Esophagus muscularis mucosa (tissue), 3 donors: ENCODE data around the gene PRR9.

Experiments
- CTCF ChIP-seq, 3 experiments: fragments of 200-600 bp in 2 of 3; fragments of 450-650 bp in 1 of 3; sonication (generic) in 2 of 3; IDR thresholded peaks; one replicate each; pipeline ENCODE4 v1.5.1; 2017 to 2019; ENCODE audit warnings: antibody characterized with exemption in 3 of 3, mild to moderate bottlenecking in 2 of 3, moderate library complexity in 1 of 3
- EP300 ChIP-seq: sonication (generic); formaldehyde crosslinking; IDR thresholded peaks from one replicate; pipeline ENCODE4 v1.6.1; 2017; ENCODE audit warnings: antibody characterized with exemption

- TF ChIP-seq CTCF (IDR thresholded peaks at IDR 0.05) (no peak), EP300 (no peak)
Measured at GRCh38 chr1:153217212-153217611, at the start of gene PRR9.
